Inflammatory macrophage treated with lipopolysaccharide for 1 hour (primary cell): Measurements from ENCODE around the gene TMED6.

ENCODE experiments used
- DNase-seq, 2 donors: peaks; one replicate each; pipeline ENCODE4 v3.0.0-alpha.2; 2020 to 2022

The TMED6 gene

GRCh38 chr16:69322343-69322742 lies 29.2 kb downstream of the TMED6 start:
- no peak for DNase-seq

- no peak for DNase-seq
These were observed 30.5 kb downstream of the TMED6 start for GRCh38 chr16:69321080-69321479.

GRCh38 chr16:69320740-69321073 lies 30.9 kb downstream of the TMED6 start:
- no peak for DNase-seq

GRCh38 chr16:69319826-69320739 lies 31.5 kb downstream of the TMED6 start:
- DNase-seq = no peak

DNA sequence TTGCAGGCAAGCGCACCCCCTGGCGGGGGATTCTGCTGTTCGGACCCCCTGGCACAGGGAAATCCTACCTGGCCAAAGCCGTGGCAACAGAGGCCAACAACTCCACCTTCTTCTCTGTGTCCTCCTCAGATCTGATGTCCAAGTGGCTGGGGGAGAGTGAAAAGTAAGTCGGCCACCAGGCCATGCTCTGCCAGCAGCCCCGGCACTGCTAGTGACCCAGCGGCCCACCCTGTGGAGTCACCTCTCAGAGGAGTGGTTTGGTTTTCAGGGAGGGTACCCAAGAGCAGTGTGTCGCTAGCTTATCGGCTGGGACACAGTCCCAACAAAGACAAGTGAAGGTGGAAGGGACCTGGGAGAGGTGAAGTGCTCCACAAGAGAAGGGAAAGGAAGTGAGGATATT lies 32.2 kb downstream of the TMED6 start:
- DNase-seq = no peak

GRCh38 chr16:69318911-69319289 lies 32.7 kb downstream of the TMED6 start:
- DNase-seq = no peak

DNA sequence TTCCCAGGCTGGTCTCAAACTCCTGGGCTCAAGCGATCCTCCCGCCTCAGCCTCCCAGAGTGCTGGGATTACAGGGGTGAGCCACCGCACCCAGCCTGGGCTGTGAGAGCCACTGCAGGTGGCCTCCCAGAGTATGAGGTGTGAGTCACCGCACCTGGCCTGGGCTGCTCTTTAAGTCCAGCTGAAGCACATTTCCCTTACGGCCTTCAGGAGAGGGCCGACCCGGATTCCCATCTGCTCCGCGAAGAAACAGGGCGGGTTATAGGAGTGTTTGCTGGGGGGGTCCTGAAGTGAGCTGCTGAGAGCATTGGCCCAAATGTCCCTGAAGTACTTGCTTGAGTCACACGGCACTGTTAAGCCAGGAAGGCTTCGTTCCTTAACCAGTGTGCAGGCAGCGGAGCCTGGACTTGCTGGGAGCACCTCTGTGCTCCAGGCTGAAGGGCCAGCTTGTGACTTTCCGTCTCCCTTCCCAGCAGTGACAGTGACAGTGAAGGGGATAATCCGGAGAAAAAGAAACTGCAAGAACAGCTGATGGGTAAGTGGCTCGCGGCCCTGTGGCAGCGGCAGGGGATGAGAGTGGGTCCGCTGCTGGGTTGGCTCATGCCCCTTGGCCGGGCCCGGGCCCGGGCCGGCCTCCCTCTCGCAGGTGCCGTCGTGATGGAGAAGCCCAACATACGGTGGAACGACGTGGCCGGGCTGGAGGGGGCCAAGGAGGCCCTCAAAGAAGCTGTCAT lies 33.2 kb downstream of the TMED6 start:
- no peak for DNase-seq

DNA sequence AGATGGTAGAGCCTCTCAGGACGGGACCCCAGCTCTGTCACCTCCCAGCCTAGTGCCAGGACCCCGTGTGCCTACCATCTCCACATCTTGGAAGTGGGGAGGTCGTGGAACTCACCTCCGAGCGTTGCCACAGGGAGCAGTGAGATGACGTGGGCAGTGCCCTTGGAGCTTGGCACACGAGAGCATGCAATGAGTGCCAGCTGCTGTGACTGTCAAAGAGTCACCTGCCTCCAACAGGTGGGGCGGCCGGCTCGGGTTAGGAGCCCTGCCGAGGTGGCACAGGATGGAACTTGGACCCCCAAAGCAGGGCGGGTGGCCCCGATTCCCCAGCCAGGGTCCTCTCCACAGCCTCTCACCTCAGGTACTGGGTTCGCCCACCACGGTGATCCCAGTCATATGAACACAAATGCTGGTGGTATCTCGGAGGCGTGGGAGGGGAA lies 35.0 kb downstream of the TMED6 start:
- no peak for DNase-seq

DNA sequence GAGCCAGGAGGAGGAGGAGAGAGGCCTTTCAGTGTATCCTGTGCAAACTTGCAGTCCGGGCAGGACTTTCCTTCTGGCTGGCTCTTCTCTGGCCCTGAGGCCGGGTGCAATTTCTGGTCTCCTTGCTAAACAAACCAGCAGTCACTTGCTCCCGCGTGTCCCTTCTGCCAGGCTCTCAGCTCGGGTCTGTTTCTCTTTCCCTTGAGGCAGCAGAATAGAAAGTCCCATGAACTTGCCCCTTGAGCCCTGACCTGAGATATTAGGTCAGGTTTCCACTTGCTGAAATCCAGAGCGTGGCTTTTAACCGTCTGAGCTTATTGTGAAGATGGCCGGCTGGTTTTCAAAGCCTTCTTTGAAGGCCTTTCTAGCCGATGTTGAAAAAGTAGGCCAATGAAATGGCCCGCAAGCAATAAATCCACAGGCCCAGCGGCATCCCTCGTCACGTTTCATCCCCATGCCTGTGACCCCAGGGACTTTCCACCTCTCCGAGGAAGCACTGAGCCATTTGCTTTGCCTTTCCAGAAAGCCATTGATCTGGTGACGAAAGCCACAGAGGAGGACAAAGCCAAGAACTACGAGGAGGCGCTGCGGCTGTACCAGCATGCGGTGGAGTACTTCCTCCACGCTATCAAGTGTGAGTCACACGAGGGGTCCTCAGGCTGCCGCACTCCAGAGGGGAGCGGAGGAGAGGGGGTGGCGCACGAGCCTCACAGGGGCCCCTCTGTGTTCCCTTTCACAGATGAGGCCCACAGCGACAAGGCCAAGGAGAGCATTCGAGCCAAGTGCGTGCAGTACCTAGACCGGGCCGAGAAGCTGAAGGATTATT lies 35.9 kb downstream of the TMED6 start:
- no peak for DNase-seq

DNA sequence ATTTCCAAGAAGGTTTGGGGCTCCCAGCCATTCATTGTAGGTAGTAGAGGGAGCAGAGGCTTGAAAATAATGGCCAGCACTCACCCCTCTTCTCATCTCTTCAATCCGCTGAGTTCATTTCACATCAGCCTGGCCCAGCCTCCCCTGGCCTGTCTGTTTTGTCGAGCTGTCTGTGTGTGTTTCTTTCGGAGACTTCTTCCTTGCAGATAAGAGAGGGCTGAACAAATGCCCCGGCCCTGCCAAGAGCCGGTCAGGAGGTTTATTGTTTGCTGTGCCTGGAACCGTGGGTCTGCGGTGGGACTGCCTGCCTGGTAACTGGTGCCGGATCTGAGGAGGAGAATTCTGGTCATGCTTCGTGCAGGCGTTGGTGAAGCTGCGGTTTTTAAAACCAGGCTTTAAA lies 37.1 kb downstream of the TMED6 start:
- no peak for DNase-seq

DNA sequence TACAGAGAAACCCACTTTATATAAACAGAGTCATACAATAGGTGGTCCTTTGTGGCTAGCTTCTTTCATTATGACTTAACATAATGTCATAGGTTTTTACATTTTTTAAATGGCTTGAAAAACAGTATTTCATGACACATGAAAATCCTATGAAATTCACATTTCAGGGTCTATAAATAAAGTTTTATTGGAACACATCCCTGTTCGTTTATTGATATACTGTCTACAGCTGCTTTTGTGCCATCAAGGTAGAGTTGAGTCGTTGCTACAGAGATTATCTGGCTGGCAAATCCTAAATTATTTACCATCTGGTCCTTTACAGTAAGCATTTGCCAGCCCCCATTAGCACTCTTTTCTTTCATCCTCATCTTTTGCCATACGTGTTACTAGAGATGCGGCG lies 38.1 kb downstream of the TMED6 start:
- no peak for DNase-seq

- peak; percentile 9 to 23 for DNase-seq
These were observed 39.8 kb downstream of the TMED6 start for GRCh38 chr16:69311533-69312387.

GRCh38 chr16:69310653-69311532 lies 40.7 kb downstream of the TMED6 start, which contains the start of gene VPS4A:
VPS4A (plus strand) TSS chr16:69311350; CDS start chr16:69311512, 162 bp downstream.
- DNase-seq = peak; percentile 92 to 99

DNA sequence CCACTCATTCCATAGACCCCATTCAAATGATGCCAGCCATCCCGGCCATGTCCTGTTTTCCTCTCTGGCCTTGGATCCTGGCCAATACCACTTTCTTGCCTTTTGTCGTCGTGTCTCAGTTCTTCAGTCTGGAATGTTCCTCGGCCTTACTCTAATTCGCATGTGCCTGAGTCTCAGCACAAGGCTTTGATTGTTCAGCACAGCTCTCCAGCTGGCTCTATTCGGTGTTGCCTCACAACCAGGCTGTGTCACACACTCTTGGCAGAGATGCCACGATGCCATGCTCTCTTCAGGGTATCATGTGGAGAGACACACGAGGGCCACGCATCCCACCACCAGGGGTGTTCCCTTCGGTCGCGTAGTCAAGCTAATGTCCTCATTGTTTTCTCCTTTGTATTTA lies 42.3 kb downstream of the TMED6 start:
- DNase-seq = no peak

DNA sequence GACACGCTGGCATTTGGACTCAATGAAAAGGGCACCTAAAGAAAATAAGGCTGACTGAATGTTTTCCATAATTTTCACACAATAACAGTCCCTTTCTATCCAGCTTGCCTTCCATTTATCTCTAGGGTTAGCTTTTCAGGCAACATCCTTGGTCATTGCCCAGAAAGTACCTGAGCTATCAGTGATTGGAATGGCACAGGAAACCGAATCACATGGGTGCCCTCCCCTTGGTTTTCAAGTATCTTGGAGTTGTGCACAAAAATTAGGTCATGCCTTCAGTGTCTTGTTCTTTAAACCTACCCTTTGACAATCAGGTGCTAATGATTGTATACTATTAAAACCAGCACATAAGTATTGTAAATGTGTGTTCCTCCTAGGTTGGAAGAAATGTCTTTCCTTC lies 43.7 kb downstream of the TMED6 start:
- no peak for DNase-seq

DNA sequence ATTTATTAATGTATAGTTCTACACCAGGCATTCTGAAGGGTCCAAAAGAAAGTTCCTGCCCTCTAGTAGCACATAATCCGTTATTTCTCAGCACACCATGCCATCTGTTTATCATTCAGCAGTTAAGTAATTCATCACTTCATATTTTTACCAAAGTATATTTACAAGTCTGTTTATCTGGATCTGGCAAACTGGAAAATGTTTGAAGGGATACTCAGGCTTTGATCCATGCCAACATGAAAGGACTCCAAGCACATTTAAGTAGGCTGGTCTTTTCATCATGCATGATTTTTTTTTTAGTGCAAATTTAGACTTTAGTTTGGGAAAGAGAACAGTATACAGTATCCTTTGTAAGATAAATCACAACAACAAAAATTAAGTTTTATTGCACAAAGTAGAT lies 44.5 kb downstream of the TMED6 start:
- no peak for DNase-seq

GRCh38 chr16:69306031-69306430 lies 45.6 kb downstream of the TMED6 start:
- no peak for DNase-seq

DNA sequence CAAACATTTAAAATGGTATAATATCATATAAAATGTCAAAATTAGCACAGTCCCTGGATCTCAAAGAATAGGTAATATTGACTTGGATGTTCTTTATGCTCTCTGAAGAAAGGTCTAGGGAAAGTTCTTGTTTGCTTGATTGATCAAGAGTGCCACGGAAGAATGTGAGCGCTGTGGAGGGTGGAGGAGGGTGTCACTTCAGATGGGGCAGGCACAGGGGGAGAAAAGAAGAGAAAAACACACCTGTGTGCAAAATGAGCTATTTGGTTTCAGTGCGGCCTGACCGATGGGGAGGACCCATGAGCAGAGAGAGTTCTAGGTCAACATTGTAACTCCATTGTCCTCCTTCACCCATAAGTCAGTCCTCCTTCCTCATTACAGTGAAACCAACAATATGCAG lies 49.3 kb downstream of the TMED6 start:
- DNase-seq = no peak

DNA sequence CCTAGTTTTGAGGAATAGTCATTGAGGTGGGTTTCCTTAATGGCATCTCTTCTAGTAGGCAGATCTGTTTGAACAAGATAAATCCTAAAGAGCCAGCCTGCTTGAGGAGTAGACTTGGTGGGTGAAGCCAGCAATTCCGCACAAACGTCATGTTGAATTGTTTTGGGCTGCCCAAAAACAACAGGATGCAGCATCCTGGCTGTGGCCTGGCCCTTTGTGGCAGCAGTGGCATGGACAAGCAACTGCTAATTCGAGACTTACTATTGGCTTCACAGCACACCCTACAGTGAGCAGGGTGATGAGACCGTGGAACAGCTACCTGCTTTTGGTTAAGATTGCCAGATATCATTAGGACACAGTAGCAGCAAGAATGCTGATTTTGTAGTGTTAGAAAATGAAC lies 49.7 kb downstream of the TMED6 start:
- no peak for DNase-seq

GRCh38 chr16:69301187-69301586 lies 50.4 kb downstream of the TMED6 start:
- no peak for DNase-seq

- no peak for DNase-seq
These were observed 53.3 kb downstream of the TMED6 start for GRCh38 chr16:69298261-69298660.
